Keratinocyte (primary cell): Measurements from ENCODE around the gene KIF5B. TPM values are rescaled to one million over a fixed set of nuclear protein-coding genes. Genes with fewer than 3 reads are reported as not detected.
"Not testable (repeated sequence)": the region's sequence is repeated elsewhere in the genome, so short reads cannot be mapped to it uniquely, and the experiment has no call there.

Experiments
- DNase-seq: peaks from one replicate; pipeline ENCODE4 v3.0.0-alpha.2; 2011; ENCODE audit warnings: low read depth, missing footprints, low spot score
- FAIRE-seq: peaks from 2 replicates; lab custom pipeline; 2011; peaks lifted over from hg19 to GRCh38; lab: Jason Lieb, UNC
- H2AFZ ChIP-seq: 2 replicates; pipeline ENCODE4 v1.6.0; 2012; ENCODE audit warnings: low read length, control low read depth, inconsistent platforms; ENCODE audit not compliant: control insufficient read depth
- H3K27ac ChIP-seq: 2 replicates; pipeline ENCODE4 v1.5.1; 2011; ENCODE audit warnings: low read length; ENCODE audit not compliant: control insufficient read depth, insufficient read depth
- H3K27me3 ChIP-seq: 3 replicates; pipeline ENCODE4 v1.6.0; 2011; ENCODE audit warnings: low read length; ENCODE audit not compliant: control insufficient read depth, insufficient read depth; ENCODE audit errors: extremely low read depth
- H3K36me3 ChIP-seq, 2 experiments: 2 replicates in 1 of 2; 3 replicates in 1 of 2; pipeline ENCODE4 v1.5.1; 2011; ENCODE audit warnings: low read length in 2 of 2, mild to moderate bottlenecking in 1 of 2; ENCODE audit not compliant: control insufficient read depth in 2 of 2, insufficient read depth in 2 of 2; ENCODE audit errors: extremely low read depth in 1 of 2
- H3K4me1 ChIP-seq: 3 replicates; pipeline ENCODE4 v1.5.1; 2011; ENCODE audit warnings: low read length; ENCODE audit not compliant: control insufficient read depth, insufficient read depth; ENCODE audit errors: extremely low read depth
- H3K4me2 ChIP-seq: 3 replicates; pipeline ENCODE4 v1.6.0; 2011; ENCODE audit warnings: low read depth, low read length; ENCODE audit not compliant: control insufficient read depth, insufficient read depth; ENCODE audit errors: extremely low read depth
- H3K4me3 ChIP-seq, 3 experiments: fragments of 200-600 bp in 1 of 3; sonication (generic) in 1 of 3; 2 replicates in 2 of 3; 3 replicates in 1 of 3; pipeline ENCODE4 v1.5.1; 2011 to 2016; ENCODE audit warnings: low read length in 3 of 3, mild to moderate bottlenecking in 3 of 3, control low read depth in 2 of 3, inconsistent platforms in 1 of 3, low read depth in 1 of 3, mixed read lengths in 1 of 3, mixed run types in 1 of 3, moderate library complexity in 1 of 3; ENCODE audit not compliant: control insufficient read depth in 2 of 3, insufficient read depth in 2 of 3; ENCODE audit errors: extremely low read depth in 1 of 3
- H3K79me2 ChIP-seq: 2 replicates; pipeline ENCODE4 v1.6.0; 2012; ENCODE audit warnings: low read length; ENCODE audit not compliant: control insufficient read depth, insufficient read depth
- H3K9ac ChIP-seq: 3 replicates; pipeline ENCODE4 v1.6.0; 2011; ENCODE audit warnings: low read length; ENCODE audit not compliant: control insufficient read depth, insufficient read depth; ENCODE audit errors: extremely low read depth
- H3K9me1 ChIP-seq: 3 replicates; pipeline ENCODE4 v1.6.0; 2011; ENCODE audit warnings: low read length; ENCODE audit not compliant: control insufficient read depth, insufficient read depth; ENCODE audit errors: extremely low read depth
- H3K9me3 ChIP-seq: 2 replicates; pipeline ENCODE4 v1.5.1; 2012; ENCODE audit warnings: low read depth, low read length; ENCODE audit not compliant: control insufficient read depth
- H4K20me1 ChIP-seq: 3 replicates; pipeline ENCODE4 v1.6.0; 2011; ENCODE audit warnings: low read length; ENCODE audit not compliant: control insufficient read depth, insufficient read depth; ENCODE audit errors: extremely low read depth
- EZH2 ChIP-seq: IDR thresholded peaks from one replicate; pipeline ENCODE4 v1.6.1; 2012; ENCODE audit warnings: inconsistent platforms, mild to moderate bottlenecking, low read length, moderate library complexity
- dilution Hi-C: fragments of 300-500 bp; cut with MboI; formaldehyde crosslinking; loops from one replicate; pipeline ENCODE4 v1.7.0; 2020; ENCODE audit warnings: low sequenced_read_pairs; ENCODE audit not compliant: extremely low pct_ligation_motif_present
- polyA plus RNA-seq, 5 experiments: library from polyadenylated mRNA; depleted of rRNA in 3 of 5; stranded (reverse) in 3 of 5; stranded (forward) in 1 of 5; unstranded in 1 of 5; fragments of >200 nt; gene quantifications; 1 replicate in 1 of 5; 2 replicates in 3 of 5; 3 replicates in 1 of 5; pipeline versions ENCODE4 v1.2.1 to v1.2.3, GENCODE V29; 2011 to 2012; ENCODE audit warnings: missing spikeins in 2 of 5, low read depth in 1 of 5, low replicate concordance in 1 of 5
- TF ChIP-seq, protein P1 (sequence below), 3 experiments: IDR thresholded peaks in 1 of 3; conservative IDR thresholded peaks in 1 of 3; optimal IDR thresholded peaks in 1 of 3; 2 replicates in 2 of 3; 3 replicates in 1 of 3; pipeline versions ENCODE3 to v1.5.1; 2011; ENCODE audit warnings: low read length in 3 of 3, mild to moderate bottlenecking in 3 of 3, moderate library complexity in 2 of 3, control low read depth in 1 of 3, inconsistent platforms in 1 of 3; ENCODE audit not compliant: insufficient read depth in 2 of 3; ENCODE audit errors: extremely low read depth in 1 of 3

KIF5B gene
- polyA plus RNA-seq, 1 donor (not counting 4 experiments of a cell fraction or from before 2014, with no cell fraction given): 82.1 TPM

DNA sequence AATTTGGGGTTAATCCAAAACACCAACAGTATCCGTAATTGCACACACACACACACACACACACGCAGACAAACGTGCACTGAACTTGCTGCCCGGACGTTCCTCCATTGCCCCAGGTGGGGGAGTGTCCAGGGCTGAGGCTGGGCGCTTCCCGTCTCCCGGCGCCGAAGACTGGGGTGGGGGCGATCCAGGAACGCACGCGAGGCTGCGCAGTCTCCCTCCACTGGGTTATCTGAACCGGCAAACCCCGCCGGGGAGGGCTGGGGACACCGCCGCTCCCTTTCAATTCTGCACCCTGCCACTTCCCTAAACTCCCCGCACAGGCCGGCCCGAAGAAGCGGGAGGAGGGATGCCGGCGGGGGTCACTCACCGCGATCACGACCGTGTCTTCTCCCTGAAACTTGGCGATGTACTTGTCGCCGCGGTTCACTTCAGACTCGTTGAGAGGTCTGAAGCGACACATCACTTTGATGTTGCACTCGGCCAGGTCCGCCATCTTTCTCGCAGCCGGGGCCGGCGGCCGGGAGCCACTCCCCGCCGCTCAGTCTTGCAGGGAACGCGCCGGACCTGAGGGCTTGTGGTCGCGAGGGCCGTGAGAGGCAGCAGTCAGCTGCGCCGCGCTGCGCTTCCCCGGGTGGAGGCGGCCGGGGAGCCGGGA lies 618 bp downstream of the KIF5B start:
- H3K79me2 ChIP-seq: peaks cover 55% of the 10 kb centered on the region
- H3K9me1 ChIP-seq: no peaks in the 10 kb centered on the region
- FAIRE-seq (no peak), DNase-seq (no peak)
- H3K36me3 ChIP-seq: peaks cover 0 to 4% of the 10 kb centered on the region in 2 experiments
- peak overlapping the region; percentile 94 for H3K9ac ChIP-seq
- peak overlapping the region; percentile 78 for H3K27ac ChIP-seq
- H3K9me3 ChIP-seq: no peaks in the 10 kb centered on the region
- TF ChIP-seq, protein P1, sequence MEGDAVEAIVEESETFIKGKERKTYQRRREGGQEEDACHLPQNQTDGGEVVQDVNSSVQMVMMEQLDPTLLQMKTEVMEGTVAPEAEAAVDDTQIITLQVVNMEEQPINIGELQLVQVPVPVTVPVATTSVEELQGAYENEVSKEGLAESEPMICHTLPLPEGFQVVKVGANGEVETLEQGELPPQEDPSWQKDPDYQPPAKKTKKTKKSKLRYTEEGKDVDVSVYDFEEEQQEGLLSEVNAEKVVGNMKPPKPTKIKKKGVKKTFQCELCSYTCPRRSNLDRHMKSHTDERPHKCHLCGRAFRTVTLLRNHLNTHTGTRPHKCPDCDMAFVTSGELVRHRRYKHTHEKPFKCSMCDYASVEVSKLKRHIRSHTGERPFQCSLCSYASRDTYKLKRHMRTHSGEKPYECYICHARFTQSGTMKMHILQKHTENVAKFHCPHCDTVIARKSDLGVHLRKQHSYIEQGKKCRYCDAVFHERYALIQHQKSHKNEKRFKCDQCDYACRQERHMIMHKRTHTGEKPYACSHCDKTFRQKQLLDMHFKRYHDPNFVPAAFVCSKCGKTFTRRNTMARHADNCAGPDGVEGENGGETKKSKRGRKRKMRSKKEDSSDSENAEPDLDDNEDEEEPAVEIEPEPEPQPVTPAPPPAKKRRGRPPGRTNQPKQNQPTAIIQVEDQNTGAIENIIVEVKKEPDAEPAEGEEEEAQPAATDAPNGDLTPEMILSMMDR (optimal IDR thresholded peaks at IDR 0.05 in 1 of 3, IDR thresholded peaks at IDR 0.05 in 1 of 3, conservative IDR thresholded peaks at IDR 0.05 in 1 of 3; ENCODE audit: extremely low read depth in 1 of 3, insufficient read depth in 2 of 3, low read length in 3 of 3): peak in 2 of 3 experiments; percentile 10 to 21
- no peak for TF ChIP-seq EZH2
- no peaks in the 10 kb centered on the region for H3K27me3 ChIP-seq
- peaks cover 31% of the 10 kb centered on the region for H3K4me1 ChIP-seq
- H4K20me1 ChIP-seq: peaks cover 39% of the 10 kb centered on the region
- H3K4me3 ChIP-seq: peak overlapping the region; percentile 84 to 97 (median 92)
- dilution Hi-C loops: no loop called here
- peak overlapping the region; percentile 82 for H3K4me2 ChIP-seq
- H2AFZ ChIP-seq: peak overlapping the region; percentile 86

DNA sequence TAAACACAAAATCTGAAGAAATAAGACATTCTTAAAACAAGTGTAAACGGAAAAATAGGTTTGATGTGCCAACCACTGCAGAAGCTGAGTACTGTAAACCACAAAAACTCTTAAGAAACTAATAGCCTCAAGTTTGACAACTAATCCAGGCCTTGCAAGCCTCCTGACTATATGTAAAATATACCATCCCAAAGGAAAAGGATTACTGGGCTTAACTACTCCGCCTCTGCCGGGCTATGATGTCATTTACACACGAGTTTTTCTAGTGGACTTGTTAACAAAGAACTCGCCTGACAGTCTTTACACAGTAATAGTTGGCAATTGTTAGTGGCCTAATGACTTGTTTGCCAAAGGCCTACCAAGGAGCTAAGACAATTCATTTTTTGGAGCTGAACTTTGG lies 2.1 kb downstream of the KIF5B start:
- Histone ChIP-seq H3K4me3 (peak overlapping the region; percentile 84 to 97 (median 92)), H3K27ac (peak overlapping the region; percentile 78), H3K27me3 (no peaks in the 10 kb centered on the region), H3K79me2 (peaks cover 71% of the 10 kb centered on the region), H3K9me3 (no peaks in the 10 kb centered on the region), H3K36me3 (peaks cover 1 to 11% of the 10 kb centered on the region in 2 experiments), H3K4me2 (peak overlapping the region; percentile 82), H2AFZ (no peak overlapping the region), H3K9me1 (peaks cover 3% of the 10 kb centered on the region), H3K9ac (peak overlapping the region; percentile 94), H4K20me1 (peaks cover 53% of the 10 kb centered on the region), H3K4me1 (peaks cover 46% of the 10 kb centered on the region)
- FAIRE-seq (peak; percentile 82), DNase-seq (no peak)
- dilution Hi-C loops: no loop called here
- TF ChIP-seq, protein P1 (optimal IDR thresholded peaks at IDR 0.05 in 1 of 3, IDR thresholded peaks at IDR 0.05 in 1 of 3, conservative IDR thresholded peaks at IDR 0.05 in 1 of 3; ENCODE audit: extremely low read depth in 1 of 3, insufficient read depth in 2 of 3, low read length in 3 of 3): no peak
- TF ChIP-seq EZH2: no peak

DNA sequence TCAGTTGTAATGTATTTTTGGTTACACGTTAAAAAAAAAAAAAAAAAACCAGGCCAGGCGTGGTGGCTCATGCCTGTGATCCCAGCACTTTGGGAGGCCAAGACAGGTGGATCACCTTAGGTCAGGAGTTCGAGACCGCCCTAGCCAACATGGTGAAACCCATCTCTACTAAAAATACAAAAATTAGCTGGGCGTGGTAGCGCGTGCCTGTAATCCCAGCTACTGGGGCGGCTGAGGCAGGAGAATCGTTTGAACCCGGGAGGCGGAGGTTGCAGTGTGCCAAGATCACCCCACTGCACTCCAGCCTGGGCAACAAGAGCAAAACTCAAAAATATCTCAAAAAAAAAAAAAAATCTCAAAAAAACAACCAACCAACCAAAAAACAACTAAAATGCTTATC lies 2.8 kb downstream of the KIF5B start:
- Histone ChIP-seq H3K36me3 (peaks cover 1 to 11% of the 10 kb centered on the region in 2 experiments), H3K79me2 (peaks cover 78% of the 10 kb centered on the region), H4K20me1 (peaks cover 60% of the 10 kb centered on the region), H3K4me1 (peaks cover 46% of the 10 kb centered on the region), H3K9ac (peak overlapping the region; percentile 44), H3K4me2 (peak overlapping the region; percentile 82), H3K27ac (peak overlapping the region; percentile 78), H3K4me3 (peak overlapping the region; percentile 84 to 97 (median 92))
- DNase-seq, FAIRE-seq, H3K9me1 ChIP-seq, dilution Hi-C loops, H3K27me3 ChIP-seq, H2AFZ ChIP-seq, H3K9me3 ChIP-seq: not testable (repeated sequence)
